PC-9 (cell line): Measurements from ENCODE around the gene FUZ. TPM values are rescaled to one million over a fixed set of nuclear protein-coding genes. Genes with fewer than 3 reads are reported as not detected.

Source experiments
- BruUV-seq: library from RNA; stranded (reverse); fragments of 400-500 nt; replicated peaks from 2 replicates; lab custom pipeline; 2021; lab: Mats Ljungman, UMichigan
- CTCF ChIA-PET: fragments of 300-600 bp; sonication (Branson Sonifier 250); formaldehyde crosslinking; loops from one replicate; lab custom pipeline; 2022; ENCODE audit warnings: antibody characterized with exemption; lab: Charles Lee
- POLR2A ChIA-PET: fragments of 300-600 bp; sonication (Branson Sonifier 250); formaldehyde crosslinking; loops from one replicate; lab custom pipeline; 2022; ENCODE audit warnings: antibody characterized with exemption; ENCODE audit not compliant: unreplicated experiment; lab: Charles Lee
- DNase-seq, 2 experiments: peaks; one replicate each; pipeline versions ENCODE4 v3.0.0 to v3.0.0-alpha.2; 2015 to 2022; ENCODE audit warnings: mixed read lengths in 1 of 2
- H2AFZ ChIP-seq: fragments of 200-600 bp; sonication (generic); 2 replicates; pipeline ENCODE4 v1.8.1; 2017; ENCODE audit warnings: antibody characterized with exemption
- H3F3A ChIP-seq: fragments of 200-600 bp; sonication (generic); 2 replicates; pipeline ENCODE4 v1.8.1; 2017; ENCODE audit warnings: antibody characterized with exemption, mild to moderate bottlenecking, low read depth; ENCODE audit not compliant: insufficient read depth
- H3K27ac ChIP-seq: fragments of 200-600 bp; sonication (generic); 2 replicates; pipeline ENCODE4 v1.6.1; 2016; ENCODE audit warnings: mixed run types
- H3K27me3 ChIP-seq: fragments of 200-600 bp; sonication (generic); 2 replicates; pipeline ENCODE4 v1.6.1; 2016; ENCODE audit warnings: low read depth, mixed run types; ENCODE audit not compliant: insufficient read depth
- H3K36me3 ChIP-seq: fragments of 200-600 bp; sonication (generic); 2 replicates; pipeline ENCODE4 v1.6.1; 2016; ENCODE audit warnings: low read depth, mixed run types
- H3K4me1 ChIP-seq: fragments of 200-600 bp; sonication (generic); replicated peaks from 2 replicates; pipeline ENCODE4 v1.6.1; 2016; ENCODE audit warnings: mixed run types; ENCODE audit not compliant: insufficient read depth
- H3K4me2 ChIP-seq: fragments of 200-600 bp; sonication (generic); 2 replicates; pipeline ENCODE4 v1.6.1; 2017; ENCODE audit warnings: mixed run types
- H3K4me3 ChIP-seq: fragments of 200-600 bp; sonication (generic); 2 replicates; pipeline ENCODE4 v1.6.1; 2016; ENCODE audit warnings: mixed run types
- H3K79me2 ChIP-seq: fragments of 200-600 bp; sonication (generic); 2 replicates; pipeline ENCODE4 v1.6.1; 2017; ENCODE audit warnings: low read depth, mixed run types
- H3K9me2 ChIP-seq: fragments of 200-600 bp; sonication (generic); 2 replicates; pipeline ENCODE4 v1.8.1; 2017; ENCODE audit warnings: mild to moderate bottlenecking; ENCODE audit not compliant: insufficient read depth
- H3K9me3 ChIP-seq: fragments of 200-600 bp; sonication (generic); 2 replicates; pipeline ENCODE4 v1.8.1; 2016; ENCODE audit warnings: low read depth; ENCODE audit not compliant: insufficient read depth
- H4K20me1 ChIP-seq: fragments of 200-600 bp; sonication (generic); 2 replicates; pipeline ENCODE4 v1.8.1; 2017; ENCODE audit not compliant: insufficient read depth
- EZH2 ChIP-seq: fragments of 200-600 bp; sonication (generic); IDR thresholded peaks from 2 replicates; pipeline ENCODE4 v1.8.0; 2017; ENCODE audit warnings: antibody characterized with exemption, low read depth
- intact Hi-C: fragments of 100-400 bp; cut with micrococcal nuclease; formaldehyde crosslinking; loops from one replicate; pipeline ENCODE4 v1.10.0; 2022; ENCODE audit not compliant: unreplicated experiment
- total RNA-seq: library from RNA; stranded (reverse); gene quantifications from 2 replicates; pipeline ENCODE4 v1.2.3, GENCODE V29; 2021
- TF ChIP-seq, protein P1 (sequence below): fragments of 200-600 bp; sonication (generic); conservative IDR thresholded peaks from 2 replicates; pipeline ENCODE4 v1.6.1; 2017; ENCODE audit warnings: mixed run types, antibody characterized with exemption, mild to moderate bottlenecking, moderate library complexity

Gene FUZ
- total RNA-seq, 1 experiment from 2014 or later: 50.0 TPM

DNA sequence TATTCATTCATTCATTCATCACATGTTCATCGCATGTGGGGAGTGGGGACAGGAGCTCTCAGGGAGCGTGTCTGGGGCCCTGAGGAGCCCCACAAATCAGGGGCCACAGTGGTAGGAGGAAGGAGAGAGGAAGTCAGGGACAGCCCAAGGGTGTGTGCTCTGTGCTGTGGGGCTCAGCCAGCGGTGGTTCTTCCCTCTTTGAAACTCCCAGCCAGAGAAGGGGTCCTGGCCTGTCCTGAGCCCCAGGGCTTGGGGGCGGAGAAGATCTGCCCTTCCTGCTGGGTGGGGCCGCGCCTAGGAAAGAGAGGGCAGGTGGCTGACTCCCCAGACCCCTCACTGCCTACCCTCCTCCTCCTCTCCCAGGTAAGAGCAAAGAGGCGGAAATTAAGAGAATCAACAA is 31.7 kb downstream of the FUZ start:
- intact Hi-C loops: no loop called here
- TF ChIP-seq, protein P1, sequence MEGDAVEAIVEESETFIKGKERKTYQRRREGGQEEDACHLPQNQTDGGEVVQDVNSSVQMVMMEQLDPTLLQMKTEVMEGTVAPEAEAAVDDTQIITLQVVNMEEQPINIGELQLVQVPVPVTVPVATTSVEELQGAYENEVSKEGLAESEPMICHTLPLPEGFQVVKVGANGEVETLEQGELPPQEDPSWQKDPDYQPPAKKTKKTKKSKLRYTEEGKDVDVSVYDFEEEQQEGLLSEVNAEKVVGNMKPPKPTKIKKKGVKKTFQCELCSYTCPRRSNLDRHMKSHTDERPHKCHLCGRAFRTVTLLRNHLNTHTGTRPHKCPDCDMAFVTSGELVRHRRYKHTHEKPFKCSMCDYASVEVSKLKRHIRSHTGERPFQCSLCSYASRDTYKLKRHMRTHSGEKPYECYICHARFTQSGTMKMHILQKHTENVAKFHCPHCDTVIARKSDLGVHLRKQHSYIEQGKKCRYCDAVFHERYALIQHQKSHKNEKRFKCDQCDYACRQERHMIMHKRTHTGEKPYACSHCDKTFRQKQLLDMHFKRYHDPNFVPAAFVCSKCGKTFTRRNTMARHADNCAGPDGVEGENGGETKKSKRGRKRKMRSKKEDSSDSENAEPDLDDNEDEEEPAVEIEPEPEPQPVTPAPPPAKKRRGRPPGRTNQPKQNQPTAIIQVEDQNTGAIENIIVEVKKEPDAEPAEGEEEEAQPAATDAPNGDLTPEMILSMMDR: no peak
- no peak for TF ChIP-seq EZH2
- POLR2A ChIA-PET: no interaction called here

DNA sequence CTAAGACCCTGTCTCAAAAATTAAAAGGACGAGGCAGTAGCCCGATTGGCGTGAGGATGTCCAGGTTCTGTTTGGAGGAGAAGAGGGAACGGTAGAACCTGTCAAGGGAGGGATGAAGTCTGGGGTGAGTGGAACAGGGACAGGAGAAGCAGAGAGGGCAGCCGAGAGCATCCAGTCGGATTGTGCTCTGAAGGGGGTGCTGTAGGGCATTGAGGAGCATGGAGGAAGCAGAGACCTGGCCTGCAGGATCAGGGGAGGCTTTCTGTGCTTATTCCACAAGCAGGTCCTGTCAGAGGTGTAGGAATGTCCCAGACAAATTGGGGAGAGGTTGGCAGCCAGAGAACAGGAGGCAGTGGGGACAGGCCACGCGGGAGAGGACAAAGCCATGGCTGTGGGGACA is 32.2 kb downstream of the FUZ start:
- Histone ChIP-seq H3K36me3 (peaks cover 4% of the 10 kb centered on the region; the same call in 1 of the 2 replicates), H3K9me3 (no peaks in the 10 kb centered on the region), H3K27ac (no peak overlapping the region), H3K79me2 (no peaks in the 10 kb centered on the region), H3K4me3 (no peak overlapping the region), H3K9me2 (no peaks in the 10 kb centered on the region), H3F3A (peaks cover 1% of the 10 kb centered on the region; the same call in 1 of the 2 replicates), H3K4me2 (no peak overlapping the region), H3K27me3 (no peaks in the 10 kb centered on the region), H3K4me1 (no peaks in the 10 kb centered on the region), H4K20me1 (peaks cover 9% of the 10 kb centered on the region), H2AFZ (no peak overlapping the region)
- BruUV-seq: no TSS peak
- DNase-seq: no peak
- ChIA-PET CTCF (no interaction called here), POLR2A (no interaction called here)
- TF ChIP-seq, protein P1: no peak
- TF ChIP-seq EZH2: no peak
- intact Hi-C loops: no loop called here

More for the DNA sequence above, 31.7 kb downstream of the FUZ start:
- CTCF ChIA-PET: no interaction called here
- no peak for DNase-seq
- H3K4me2 ChIP-seq: no peak overlapping the region
- no peaks in the 10 kb centered on the region for H3K4me1 ChIP-seq
- H3K27me3 ChIP-seq: no peaks in the 10 kb centered on the region
- no peaks in the 10 kb centered on the region for H3K79me2 ChIP-seq
- H3K4me3 ChIP-seq: no peak overlapping the region
- H3K36me3 ChIP-seq: peaks cover 4% of the 10 kb centered on the region; the same call in 1 of the 2 replicates
- no TSS peak for BruUV-seq
- peaks cover 7% of the 10 kb centered on the region for H4K20me1 ChIP-seq
- no peaks in the 10 kb centered on the region for H3K9me2 ChIP-seq
- H3K27ac ChIP-seq: no peak overlapping the region
- no peak overlapping the region for H2AFZ ChIP-seq
- no peaks in the 10 kb centered on the region for H3K9me3 ChIP-seq
- no peaks in the 10 kb centered on the region; the same call in 1 of the 2 replicates for H3F3A ChIP-seq

DNA sequence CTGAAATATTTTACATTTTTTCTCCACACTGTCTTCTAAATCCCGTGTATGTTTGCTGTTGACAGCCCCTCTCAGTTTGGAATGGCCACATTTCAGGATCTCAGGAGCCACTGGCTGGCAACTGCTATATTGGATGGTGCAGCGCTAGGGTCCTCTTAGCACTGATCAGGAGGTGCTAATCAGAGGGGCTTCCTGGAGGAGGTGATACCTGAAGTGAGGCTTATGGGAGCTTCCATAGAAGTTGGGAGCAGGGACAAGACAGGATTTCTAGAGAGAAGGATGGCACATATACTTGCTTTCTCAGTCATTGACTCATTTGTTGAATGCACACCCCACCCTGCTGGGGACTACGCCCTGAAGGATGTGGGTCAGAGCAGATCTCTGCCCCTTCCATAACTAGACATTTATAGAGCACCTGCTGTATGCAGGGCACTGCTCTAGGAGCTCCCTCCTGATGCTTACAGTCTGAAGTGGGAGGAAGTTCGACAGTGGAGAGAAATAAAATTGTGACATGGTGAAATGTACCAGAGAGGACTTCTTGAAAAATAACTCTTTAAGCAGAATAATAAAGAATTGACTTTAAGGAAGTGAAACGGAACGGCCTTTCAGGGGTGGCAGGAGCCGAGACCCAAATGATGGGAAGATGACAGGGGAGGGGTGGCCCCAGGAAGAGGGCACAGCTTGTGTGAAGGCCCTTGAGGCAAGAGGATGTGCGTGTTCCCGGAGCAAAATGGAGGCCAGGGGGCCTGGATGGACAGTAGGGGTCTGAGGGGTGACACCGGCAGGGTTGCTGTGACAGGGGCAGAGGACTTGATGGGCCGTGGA is 33.1 kb downstream of the FUZ start:
- Histone ChIP-seq H4K20me1 (peaks cover 9% of the 10 kb centered on the region), H3K9me2 (no peaks in the 10 kb centered on the region), H3K36me3 (peaks cover 4% of the 10 kb centered on the region; the same call in 1 of the 2 replicates), H3K27ac (no peak overlapping the region), H3K4me2 (no peak overlapping the region), H3K79me2 (no peaks in the 10 kb centered on the region), H3K4me1 (no peaks in the 10 kb centered on the region), H3K27me3 (no peaks in the 10 kb centered on the region), H2AFZ (no peak overlapping the region), H3K9me3 (no peaks in the 10 kb centered on the region), H3F3A (peaks cover 8% of the 10 kb centered on the region; the same call in 1 of the 2 replicates), H3K4me3 (no peak overlapping the region)
- CTCF ChIA-PET: no interaction called here
- TF ChIP-seq, protein P1: no peak
- TF ChIP-seq EZH2: no peak
- intact Hi-C loops: no loop called here
- POLR2A ChIA-PET: no interaction called here
- no TSS peak for BruUV-seq
- DNase-seq: no peak
